Activated CD4-positive, alpha-beta T cell treated with anti-CD3 and anti-CD28 coated beads for 4 hours (primary cell): ENCODE results near the gene GBE1.
"Not testable (repeated sequence)": the region's sequence is repeated elsewhere in the genome, so short reads cannot be mapped to it uniquely, and the experiment has no call there.

ENCODE experiments used
- DNase-seq, 2 donors: peaks; one replicate each; pipeline ENCODE4 v3.0.0-alpha.2; 2020

The GBE1 gene

GRCh38 chr3:81516042-81516441, 245.4 kb downstream of the GBE1 start:
- DNase-seq: no peak

- DNase-seq: no peak
Observed at GRCh38 chr3:81513591-81513990, 247.9 kb downstream of the GBE1 start.

- DNase-seq: no peak
Observed at GRCh38 chr3:81503026-81503425, 258.4 kb downstream of the GBE1 start.

GRCh38 chr3:81502236-81502635, 259.2 kb downstream of the GBE1 start:
- no peak for DNase-seq

- DNase-seq: no peak
Observed at GRCh38 chr3:81500039-81500438, 261.4 kb downstream of the GBE1 start.

GRCh38 chr3:81497572-81498251, 263.7 kb downstream of the GBE1 start:
- DNase-seq: no peak

- no peak for DNase-seq
Observed at GRCh38 chr3:81496407-81497104, 264.9 kb downstream of the GBE1 start.

- DNase-seq: not testable (repeated sequence)
Observed at GRCh38 chr3:81492471-81492870, 269.0 kb downstream of the GBE1 start.

- no peak for DNase-seq
Observed at GRCh38 chr3:81492040-81492439, 269.4 kb downstream of the GBE1 start.

GRCh38 chr3:81490541-81491288, 270.7 kb downstream of the GBE1 start:
- peak; percentile 69 to 71 for DNase-seq

GRCh38 chr3:81485444-81485865, 276.0 kb downstream of the GBE1 start:
- DNase-seq: no peak

- no peak for DNase-seq
Observed at GRCh38 chr3:81484520-81484919, 276.9 kb downstream of the GBE1 start.

- no peak for DNase-seq
Observed at GRCh38 chr3:81483046-81483445, 278.4 kb downstream of the GBE1 start.

GRCh38 chr3:81477740-81478139, 283.7 kb downstream of the GBE1 start:
- no peak for DNase-seq

- no peak for DNase-seq
Observed at GRCh38 chr3:81476692-81477091, 284.8 kb downstream of the GBE1 start.

- no peak for DNase-seq
Observed at GRCh38 chr3:81472600-81473362, 288.7 kb downstream of the GBE1 start.

GRCh38 chr3:81470524-81471278, 290.7 kb downstream of the GBE1 start:
- DNase-seq: no peak

GRCh38 chr3:81468391-81468790, 293.1 kb downstream of the GBE1 start:
- DNase-seq: no peak

GRCh38 chr3:81466201-81466560, 295.3 kb downstream of the GBE1 start:
- no peak for DNase-seq

- DNase-seq: no peak
Observed at GRCh38 chr3:81465510-81466200, 295.8 kb downstream of the GBE1 start.

- no peak for DNase-seq
Observed at GRCh38 chr3:81463781-81464180, 297.7 kb downstream of the GBE1 start.

GRCh38 chr3:81462921-81463320, 298.5 kb downstream of the GBE1 start:
- DNase-seq: no peak
